H1 (cell line): Measurements from ENCODE around the gene GPR155. TPM values are rescaled to one million over a fixed set of nuclear protein-coding genes. Genes with fewer than 3 reads are reported as not detected.

ENCODE experiments used
- CTCF ChIA-PET: fragments of 300-600 bp; sonication (Branson Sonifier 250); formaldehyde crosslinking; loops from one replicate; lab custom pipeline; 2021; ENCODE audit not compliant: partially characterized antibody; lab: Charles Lee
- POLR2A ChIA-PET: fragments of 300-600 bp; sonication (Branson Sonifier 250); formaldehyde crosslinking; loops from one replicate; lab custom pipeline; 2021; ENCODE audit warnings: inconsistent platforms; ENCODE audit not compliant: partially characterized antibody; lab: Charles Lee
- DNase-seq, 2 experiments: peaks; one replicate each; pipeline versions ENCODE4 v3.0.0 to v3.0.0-alpha.2; 2010 to 2022; ENCODE audit warnings: low spot score in 2 of 2, low read depth in 1 of 2, mixed read lengths in 1 of 2
- FAIRE-seq: peaks from 2 replicates; lab custom pipeline; 2011; peaks lifted over from hg19 to GRCh38; lab: Jason Lieb, UNC
- H2AFZ ChIP-seq: 2 replicates; pipeline ENCODE4 v1.8.1; 2012; ENCODE audit warnings: low read length, inconsistent platforms
- H2AK5ac ChIP-seq: 2 replicates; pipeline ENCODE4 v1.6.1; 2013; ENCODE audit warnings: low read depth, low read length
- H2BK120ac ChIP-seq: replicated peaks from 2 replicates; pipeline ENCODE3; 2013; ENCODE audit warnings: low read depth, low read length, inconsistent platforms
- H2BK12ac ChIP-seq: 2 replicates; pipeline ENCODE4 v1.6.1; 2013; ENCODE audit warnings: low read depth, low read length
- H2BK15ac ChIP-seq: 2 replicates; pipeline ENCODE4 v1.6.1; 2013; ENCODE audit warnings: low read length
- H2BK20ac ChIP-seq: 2 replicates; pipeline ENCODE4 v1.6.1; 2013; ENCODE audit warnings: low read length
- H2BK5ac ChIP-seq: 2 replicates; pipeline ENCODE4 v1.6.1; 2013; ENCODE audit warnings: low read depth, low read length
- H3K14ac ChIP-seq: 2 replicates; pipeline ENCODE4 v1.6.1; 2013; ENCODE audit warnings: inconsistent platforms; ENCODE audit not compliant: insufficient read length
- H3K18ac ChIP-seq: 2 replicates; pipeline ENCODE4 v1.6.1; 2013; ENCODE audit warnings: low read length; ENCODE audit errors: extremely low read depth
- H3K23ac ChIP-seq: 2 replicates; pipeline ENCODE4 v1.6.1; 2013; ENCODE audit warnings: inconsistent platforms; ENCODE audit not compliant: insufficient read length
- H3K23me2 ChIP-seq: 2 replicates; pipeline ENCODE4 v1.6.1; 2013; ENCODE audit warnings: low read depth, low read length
- H3K27ac ChIP-seq: 2 replicates; pipeline ENCODE4 v1.6.1; 2011; ENCODE audit warnings: low read depth, low read length, inconsistent platforms
- H3K27me3 ChIP-seq, 4 experiments: replicated peaks in 1 of 4; 1 replicate in 1 of 4; 2 replicates in 3 of 4; pipeline versions ENCODE4 v1.6.1 to v1.8.1; 2011 to 2013; ENCODE audit warnings: low read length in 3 of 4, mild to moderate bottlenecking in 3 of 4, inconsistent platforms in 2 of 4, mixed read lengths in 2 of 4, moderate library complexity in 1 of 4; ENCODE audit not compliant: control insufficient read depth in 3 of 4, insufficient read depth in 3 of 4; ENCODE audit errors: extremely low read depth in 1 of 4
- H3K36me3 ChIP-seq, 4 experiments: 2 replicates each; pipeline versions ENCODE4 v1.6.1 to v1.8.1; 2011 to 2013; ENCODE audit warnings: mild to moderate bottlenecking in 4 of 4, low read length in 3 of 4, moderate library complexity in 2 of 4, control low read depth in 1 of 4, inconsistent platforms in 1 of 4; ENCODE audit not compliant: insufficient read depth in 4 of 4, control insufficient read depth in 2 of 4
- H3K4ac ChIP-seq: replicated peaks from 2 replicates; pipeline ENCODE3; 2013; ENCODE audit warnings: low read length, low read depth, mixed read lengths, inconsistent platforms; ENCODE audit not compliant: insufficient read length
- H3K4me1 ChIP-seq, 4 experiments: replicated peaks in 1 of 4; 1 replicate in 1 of 4; 2 replicates in 3 of 4; pipeline versions ENCODE4 v1.6.1 to v1.8.1; 2011 to 2013; ENCODE audit warnings: low read length in 3 of 4, inconsistent platforms in 2 of 4, mixed read lengths in 1 of 4; ENCODE audit not compliant: insufficient read depth in 4 of 4, control insufficient read depth in 3 of 4
- H3K4me2 ChIP-seq, 2 experiments: 2 replicates each; pipeline versions ENCODE4 v1.6.1 to v1.8.1; 2011 to 2013; ENCODE audit warnings: low read depth in 2 of 2, low read length in 2 of 2, control low read depth in 1 of 2, inconsistent platforms in 1 of 2, mild to moderate bottlenecking in 1 of 2; ENCODE audit not compliant: insufficient read depth in 1 of 2
- H3K4me3 ChIP-seq, 4 experiments: fragments of 200-600, 300-600 bp in 1 of 4; sonication (generic), shearing (Covaris generic), sonication (Bioruptor Twin) in 1 of 4; 2 replicates each; pipeline versions ENCODE4 v1.5.1 to v1.8.1; 2011 to 2016; ENCODE audit warnings: low read length in 4 of 4, low read depth in 3 of 4, control low read depth in 2 of 4, inconsistent platforms in 2 of 4, mild to moderate bottlenecking in 2 of 4, mixed read lengths in 1 of 4, moderate library complexity in 1 of 4; ENCODE audit not compliant: insufficient read depth in 2 of 4; ENCODE audit errors: extremely low read depth in 1 of 4
- H3K56ac ChIP-seq: replicated peaks from 2 replicates; pipeline ENCODE3; 2013; ENCODE audit warnings: low read depth, mild to moderate bottlenecking, mixed read lengths, low read length, inconsistent platforms; ENCODE audit not compliant: insufficient read length
- H3K79me1 ChIP-seq: 2 replicates; pipeline ENCODE4 v1.6.1; 2013; ENCODE audit warnings: low read depth, low read length, control low read depth
- H3K79me2 ChIP-seq, 2 experiments: 2 replicates each; pipeline versions ENCODE4 v1.6.1 to v1.8.1; 2012 to 2013; ENCODE audit warnings: low read length in 2 of 2, mild to moderate bottlenecking in 2 of 2, inconsistent platforms in 1 of 2; ENCODE audit not compliant: insufficient read depth in 2 of 2, control insufficient read depth in 1 of 2
- H3K9ac ChIP-seq, 4 experiments: replicated peaks in 1 of 4; 1 replicate in 1 of 4; 2 replicates in 3 of 4; pipeline versions ENCODE4 v1.6.1 to v1.8.1; 2011 to 2013; ENCODE audit warnings: low read depth in 3 of 4, low read length in 3 of 4, control low read depth in 2 of 4, mild to moderate bottlenecking in 2 of 4, moderate library complexity in 2 of 4, inconsistent platforms in 1 of 4; ENCODE audit errors: extremely low read depth in 1 of 4
- H3K9me3 ChIP-seq, 2 experiments: 2 replicates each; pipeline versions ENCODE4 v1.6.1 to v1.8.1; 2012 to 2013; ENCODE audit warnings: mild to moderate bottlenecking in 2 of 2, moderate library complexity in 2 of 2, control low read depth in 1 of 2, inconsistent platforms in 1 of 2, low read depth in 1 of 2, low read length in 1 of 2, mixed read lengths in 1 of 2; ENCODE audit not compliant: insufficient read depth in 2 of 2
- H4K20me1 ChIP-seq, 2 experiments: replicated peaks in 1 of 2; 2 replicates each; pipeline versions ENCODE3 to v1.8.1; 2011 to 2013; ENCODE audit warnings: inconsistent platforms in 2 of 2, low read length in 2 of 2, mild to moderate bottlenecking in 1 of 2; ENCODE audit not compliant: insufficient read depth in 2 of 2, control insufficient read depth in 1 of 2
- H4K5ac ChIP-seq: 2 replicates; pipeline ENCODE4 v1.6.1; 2013; ENCODE audit warnings: low read length, low read depth, mixed read lengths, inconsistent platforms; ENCODE audit not compliant: insufficient read length
- H4K8ac ChIP-seq: 2 replicates; pipeline ENCODE4 v1.8.0; 2013; ENCODE audit warnings: mild to moderate bottlenecking, moderate library complexity, low read length, inconsistent platforms; ENCODE audit not compliant: insufficient read depth; ENCODE audit errors: extremely low read depth
- H4K91ac ChIP-seq: replicated peaks from 2 replicates; pipeline ENCODE3; 2013; ENCODE audit warnings: low read length, mixed read lengths, inconsistent platforms; ENCODE audit not compliant: insufficient read length
- BACH1 ChIP-seq: IDR thresholded peaks from 2 replicates; pipeline ENCODE4 v1.6.1; 2012; ENCODE audit warnings: low read length, improper control_type of control experiment
- POLR2A ChIP-seq, 2 experiments: IDR thresholded peaks; 1 replicate in 1 of 2; 2 replicates in 1 of 2; pipeline ENCODE4 v1.6.1; 2011; ENCODE audit warnings: low read depth in 2 of 2, low read length in 2 of 2, mild to moderate bottlenecking in 2 of 2; ENCODE audit errors: control extremely low read depth in 1 of 2
- YY1 ChIP-seq: IDR thresholded peaks from 2 replicates; pipeline ENCODE4 v1.6.1; 2011; ENCODE audit warnings: low read depth, mild to moderate bottlenecking, low read length
- WGBS, 2 experiments: shearing (Covaris generic) in 1 of 2; methylation state at CpG; one replicate each; pipeline versions ENCODE4 v1.1.6 to v1.1.7; 2013 to 2015; ENCODE audit warnings: low lambda C conversion rate in 2 of 2, mixed read lengths in 2 of 2, inconsistent platforms in 1 of 2, low coverage in 1 of 2, missing lambda C conversion rate in 1 of 2; ENCODE audit not compliant: insufficient replicate concordance in 2 of 2, insufficient coverage in 1 of 2, insufficient read length in 1 of 2; ENCODE audit errors: extremely low coverage in 1 of 2, missing lambda C conversion rate in 1 of 2; 5-methylcytosine and 5-hydroxymethylcytosine counted together
- polyA plus RNA-seq, 7 experiments: library from polyadenylated mRNA; depleted of rRNA in 3 of 7; stranded (reverse) in 5 of 7; unstranded in 2 of 7; fragments of >200 nt in 5 of 7; fragments of 200-250 nt in 2 of 7; gene quantifications; 1 replicate in 5 of 7; 2 replicates in 1 of 7; 4 replicates in 1 of 7; pipeline versions ENCODE4 v1.2.1 to v1.2.3, GENCODE V29; 2011 to 2013; ENCODE audit warnings: missing spikeins in 2 of 7, mixed read lengths in 2 of 7
- total RNA-seq: library from RNA; stranded (reverse); fragmentation: NEBNext Ultra II Directional; extraction: Animal tissue kit (Norgen Biotek cat#: 25700); gene quantifications from 2 replicates; pipeline ENCODE4 v1.2.1, GENCODE V29; 2021

GPR155 gene
- total and polyA plus RNA-seq, 2 of the 8 experiments (the other 6 are each of a cell fraction or from before 2014, with no cell fraction given) = 0.26 to 2.1 TPM

- Histone ChIP-seq H3K4me1 (no peaks in the 10 kb centered on the region), H3K9me3 (no peaks in the 10 kb centered on the region; a peak in 1 of 4 replicates), H3K4ac (no peak overlapping the region), H3K27me3 (no peaks in the 10 kb centered on the region), H4K8ac (no peak overlapping the region), H2BK20ac (no peak overlapping the region), H4K5ac (no peak overlapping the region), H3K23ac (no peak overlapping the region), H4K20me1 (no peaks in the 10 kb centered on the region), H3K56ac (no peak overlapping the region), H3K18ac (no peak overlapping the region), H3K79me1 (no peaks in the 10 kb centered on the region), H3K27ac (no peak overlapping the region), H2BK5ac (no peak overlapping the region), H3K36me3 (no peaks in the 10 kb centered on the region), H3K9ac (no peak overlapping the region), H2BK15ac (no peak overlapping the region), H3K4me3 (no peak overlapping the region), H2BK120ac (no peak overlapping the region), H3K4me2 (no peak overlapping the region), H2AFZ (no peak overlapping the region), H3K79me2 (peaks cover 0 to 11% of the 10 kb centered on the region in 2 experiments; a peak in 3 of 4 replicates), H3K23me2 (no peaks in the 10 kb centered on the region), H3K14ac (no peak overlapping the region), H2AK5ac (no peak overlapping the region), H2BK12ac (no peak overlapping the region), H4K91ac (no peak overlapping the region)
- POLR2A ChIA-PET = interaction anchor here (1.3 kb wide), 1 partner anchor 19 kb away, joined by 3 read pairs; no protein-coding TSS in a partner anchor
- TF ChIP-seq BACH1 (no peak), POLR2A (IDR thresholded peaks at IDR 0.05; ENCODE audit: control extremely low read depth in 1 of 2, low read depth in 2 of 2, low read length in 2 of 2) (no peak), YY1 (no peak)
- CTCF ChIA-PET = interaction anchor here (1.6 kb wide), 1 partner anchor 64 kb away, joined by 3 read pairs; no protein-coding TSS in a partner anchor
- 88% methylated on average over 1 of the region's 1 CpG; no CpG with 5 or more reads in 1 of the 2 experiments for WGBS, 2 experiments
- FAIRE-seq (no peak), DNase-seq (no peak)
Measured at GRCh38 chr2:174399171-174399570, 87.7 kb downstream of the GPR155 start.
